HCT116 (cell line): ENCODE measurements around the gene UGP2. TPM values are rescaled to one million over a fixed set of nuclear protein-coding genes. Genes with fewer than 3 reads are reported as not detected.

Experiments
- ATAC-seq: fragments of 200-7000 bp; cut with Tn5 transposase; 2 replicates; pipeline ENCODE4 v1.9.1; 2020; ENCODE audit warnings: mild to moderate bottlenecking, moderate library complexity
- BruUV-seq: library from RNA; stranded (reverse); fragments of 400-500 nt; replicated peaks from 2 replicates; lab custom pipeline; 2021; lab: Mats Ljungman, UMichigan
- CTCF ChIA-PET: fragments of 300-600 bp; sonication (Branson Sonifier 250); formaldehyde crosslinking; loops from one replicate; lab custom pipeline; 2021; ENCODE audit warnings: antibody characterized with exemption; lab: Charles Lee
- POLR2A ChIA-PET: fragments of 300-600, 350-600 bp; sonication (Branson Sonifier 250); formaldehyde crosslinking; loops from one replicate; lab custom pipeline; 2021; ENCODE audit warnings: antibody characterized with exemption; lab: Charles Lee
- RAD21 ChIA-PET, 2 experiments: fragments of 300-600 bp; sonication (Branson Sonifier 250); formaldehyde crosslinking; loops; one replicate each; lab custom pipeline; 2023; ENCODE audit warnings: low total read pairs in 2 of 2; ENCODE audit not compliant: uncharacterized antibody in 2 of 2, unreplicated experiment in 2 of 2, low non-redundant PET in 1 of 2; lab: Charles Lee
- DNase-seq: peaks from one replicate; pipeline ENCODE4 v3.0.0-alpha.2; 2010; ENCODE audit warnings: low read depth, low spot score
- H2AFZ ChIP-seq: fragments of 200-600 bp; shearing (Covaris generic), sonication (generic); 2 replicates; pipeline ENCODE4 v1.6.1; 2017; ENCODE audit warnings: low read depth, mixed run types, mixed read lengths, antibody characterized with exemption, low read length; ENCODE audit not compliant: poor library complexity, severe bottlenecking
- H3K27ac ChIP-seq: 2 replicates; pipeline ENCODE4 v1.5.1; 2012; ENCODE audit warnings: low read depth, low read length
- H3K27me3 ChIP-seq: fragments of 200-600 bp; sonication (generic); 2 replicates; pipeline ENCODE4 v1.6.1; 2016; ENCODE audit warnings: mixed run types, low read length, mixed read lengths; ENCODE audit not compliant: insufficient read depth
- H3K36me3 ChIP-seq, 2 experiments: fragments of 200-500 bp in 1 of 2; fragments of 200-600 bp in 1 of 2; sonication (Bioruptor generic) in 1 of 2; sonication (generic) in 1 of 2; 2 replicates each; pipeline versions ENCODE4 v1.5.1 to v1.6.1; 2014 to 2016; ENCODE audit warnings: low read length in 2 of 2, inconsistent platforms in 1 of 2, mixed read lengths in 1 of 2, mixed run types in 1 of 2; ENCODE audit not compliant: insufficient read depth in 2 of 2, control insufficient read depth in 1 of 2
- H3K4me1 ChIP-seq, 2 experiments: fragments of 200-600 bp in 1 of 2; sonication (generic) in 1 of 2; 2 replicates each; pipeline versions ENCODE4 v1.5.1 to v1.6.1; 2012 to 2017; ENCODE audit warnings: low read length in 2 of 2, inconsistent platforms in 1 of 2, mild to moderate bottlenecking in 1 of 2, mixed read lengths in 1 of 2, mixed run types in 1 of 2, moderate library complexity in 1 of 2; ENCODE audit not compliant: insufficient read depth in 2 of 2, control insufficient read depth in 1 of 2
- H3K4me2 ChIP-seq: fragments of 200-600 bp; sonication (generic); 2 replicates; pipeline ENCODE4 v1.6.1; 2017; ENCODE audit warnings: mixed run types, low read length, mixed read lengths
- H3K4me3 ChIP-seq, 2 experiments: fragments of 200-600 bp in 1 of 2; sonication (generic) in 1 of 2; replicated peaks in 1 of 2; 2 replicates each; pipeline ENCODE4 v1.5.1; 2011 to 2016; ENCODE audit warnings: low read length in 2 of 2, control low read depth in 1 of 2, low read depth in 1 of 2, mild to moderate bottlenecking in 1 of 2, mixed read lengths in 1 of 2, mixed run types in 1 of 2
- H3K79me2 ChIP-seq: fragments of 200-600 bp; sonication (generic); 2 replicates; pipeline ENCODE4 v1.6.1; 2017; ENCODE audit warnings: mild to moderate bottlenecking, mixed run types, low read length, moderate library complexity, mixed read lengths; ENCODE audit not compliant: insufficient read depth
- H3K9ac ChIP-seq: fragments of 200-600 bp; sonication (generic); 2 replicates; pipeline ENCODE4 v1.6.1; 2016; ENCODE audit warnings: low read length, mixed read lengths
- H3K9me2 ChIP-seq: fragments of 200-600 bp; sonication (generic), shearing (Covaris generic); 2 replicates; pipeline ENCODE4 v1.6.1; 2017; ENCODE audit warnings: mixed run types, mild to moderate bottlenecking, moderate library complexity; ENCODE audit not compliant: insufficient read depth
- H3K9me3 ChIP-seq, 2 experiments: fragments of 200-500 bp in 1 of 2; fragments of 200-600 bp in 1 of 2; sonication (Bioruptor generic) in 1 of 2; sonication (generic) in 1 of 2; 2 replicates each; pipeline ENCODE4 v1.6.1; 2014 to 2017; ENCODE audit warnings: low read length in 2 of 2, mixed read lengths in 2 of 2, inconsistent platforms in 1 of 2, low read depth in 1 of 2, mild to moderate bottlenecking in 1 of 2, mixed run types in 1 of 2, moderate library complexity in 1 of 2; ENCODE audit not compliant: control insufficient read depth in 1 of 2, insufficient read depth in 1 of 2
- H4K20me1 ChIP-seq: fragments of 200-600 bp; sonication (generic), shearing (Covaris generic); 2 replicates; pipeline ENCODE4 v1.6.1; 2017; ENCODE audit warnings: mixed run types, mild to moderate bottlenecking, moderate library complexity; ENCODE audit not compliant: insufficient read depth
- ATF3 ChIP-seq: IDR thresholded peaks from 2 replicates; pipeline ENCODE4 v1.6.1; 2012
- CBX3 ChIP-seq: IDR thresholded peaks from 2 replicates; pipeline ENCODE4 v1.6.1; 2012; ENCODE audit warnings: low read depth
- CEBPB ChIP-seq: IDR thresholded peaks from 2 replicates; pipeline ENCODE4 v1.6.1; 2012; ENCODE audit warnings: low read depth
- CTCF ChIP-seq, 3 experiments: fragments of 200-600 bp in 1 of 3; sonication (generic) in 1 of 3; IDR thresholded peaks in 2 of 3; conservative IDR thresholded peaks in 1 of 3; 2 replicates each; pipeline ENCODE4 v1.5.1; 2012 to 2017; ENCODE audit warnings: low read depth in 2 of 3, low read length in 2 of 3, antibody characterized with exemption in 1 of 3, borderline replicate concordance in 1 of 3, control low read depth in 1 of 3, mild to moderate bottlenecking in 1 of 3, mixed read lengths in 1 of 3, mixed run types in 1 of 3, moderate library complexity in 1 of 3; ENCODE audit not compliant: insufficient read depth in 1 of 3
- EGR1 ChIP-seq: IDR thresholded peaks from 2 replicates; pipeline ENCODE4 v1.6.1; 2012; ENCODE audit warnings: low read depth
- ELF1 ChIP-seq: IDR thresholded peaks from 2 replicates; pipeline ENCODE4 v1.6.1; 2012; ENCODE audit warnings: low read depth, borderline replicate concordance
- EZH2 ChIP-seq: fragments of 200-600 bp; sonication (generic); IDR thresholded peaks from 2 replicates; pipeline ENCODE4 v1.6.1; 2017; ENCODE audit warnings: antibody characterized with exemption, mixed run types
- JUND ChIP-seq: IDR thresholded peaks from 2 replicates; pipeline ENCODE4 v1.6.1; 2012
- MAX ChIP-seq: IDR thresholded peaks from 2 replicates; pipeline ENCODE4 v1.6.1; 2012
- POLR2A ChIP-seq: IDR thresholded peaks from 2 replicates; pipeline ENCODE4 v1.7.0; 2011; ENCODE audit warnings: borderline replicate concordance; ENCODE audit not compliant: insufficient read depth, insufficient read length; ENCODE audit errors: extremely low read depth
- POLR2AphosphoS5 ChIP-seq: IDR thresholded peaks from 2 replicates; pipeline ENCODE4 v1.6.1; 2011; ENCODE audit warnings: mild to moderate bottlenecking, low read depth, low read length, moderate library complexity
- RAD21 ChIP-seq: IDR thresholded peaks from 2 replicates; pipeline ENCODE4 v1.6.1; 2012; ENCODE audit warnings: low read depth, mild to moderate bottlenecking
- REST ChIP-seq: IDR thresholded peaks from 2 replicates; pipeline ENCODE4 v1.6.1; 2012; ENCODE audit warnings: low read depth
- SIN3A ChIP-seq: IDR thresholded peaks from 2 replicates; pipeline ENCODE4 v1.6.1; 2012; ENCODE audit warnings: low read depth
- SRF ChIP-seq: IDR thresholded peaks from 2 replicates; pipeline ENCODE4 v1.6.1; 2012; ENCODE audit warnings: low read depth
- TCF7L2 ChIP-seq: IDR thresholded peaks from 2 replicates; pipeline ENCODE4 v1.7.0; 2011; ENCODE audit warnings: borderline replicate concordance, inconsistent platforms; ENCODE audit not compliant: insufficient read depth, insufficient read length; ENCODE audit errors: extremely low read depth
- YY1 ChIP-seq: IDR thresholded peaks from 2 replicates; pipeline ENCODE4 v1.6.1; 2011; ENCODE audit warnings: low read length, low read depth, moderate library complexity, mild to moderate bottlenecking; ENCODE audit not compliant: insufficient replicate concordance; ENCODE audit errors: extremely low read depth
- ZBTB33 ChIP-seq: IDR thresholded peaks from 2 replicates; pipeline ENCODE4 v1.6.1; 2011; ENCODE audit warnings: mild to moderate bottlenecking, low read length, moderate library complexity; ENCODE audit not compliant: insufficient replicate concordance; ENCODE audit errors: extremely low read depth
- ZFX ChIP-seq: fragments of 450-650 bp; IDR thresholded peaks from 2 replicates; pipeline ENCODE4 v1.6.1; 2017
- ZNF274 ChIP-seq: fragments of 200-500 bp; sonication (Bioruptor generic); IDR thresholded peaks from 2 replicates; pipeline ENCODE4 v1.6.1; 2014; ENCODE audit warnings: mild to moderate bottlenecking, low read depth, low read length, inconsistent platforms
- intact Hi-C: fragments of 100-400 bp; cut with micrococcal nuclease; formaldehyde crosslinking; loops from 2 replicates; pipeline ENCODE4 v1.10.0; 2022
- total RNA-seq: library from RNA; stranded (reverse); gene quantifications from one replicate; pipeline ENCODE4 v1.2.1, GENCODE V29; 2021; ENCODE audit not compliant: unreplicated experiment

Gene UGP2
- total RNA-seq, 1 experiment from 2014 or later = 57.1 TPM

GRCh38 chr2:63878486-63878885, 36.8 kb downstream of the UGP2 start:
- Histone ChIP-seq H2AFZ (no peak overlapping the region), H3K9me2 (no peaks in the 10 kb centered on the region), H3K9me3 (no peaks in the 10 kb centered on the region; a peak in 1 of 4 replicates), H3K36me3 (0 out of 4 replicates have a peak, but pooled peaks cover 0 to 6% of the 10 kb centered on the region in 2 experiments), H4K20me1 (no peaks in the 10 kb centered on the region), H3K4me3 (no peak overlapping the region), H3K27me3 (no peaks in the 10 kb centered on the region), H3K4me2 (no peak overlapping the region), H3K27ac (no peak overlapping the region), H3K9ac (no peak overlapping the region), H3K79me2 (no peaks in the 10 kb centered on the region), H3K4me1 (no peaks in the 10 kb centered on the region)
- ChIA-PET CTCF (interaction anchor here (0.7 to 1.0 kb wide), 2 partner anchors 17 to 180 kb away, joined by 3 read pairs; no protein-coding TSS in a partner anchor), POLR2A (no interaction called here), RAD21 (no interaction called here)
- BruUV-seq = no TSS peak
- ATAC-seq (no peak), DNase-seq (no peak)
- no peak for TF ChIP-seq SRF
- no peak for TF ChIP-seq ZBTB33
- TF ChIP-seq ZNF274 = no peak
- TF ChIP-seq MAX = no peak
- TF ChIP-seq JUND = no peak
- no peak for TF ChIP-seq CEBPB
- no peak for TF ChIP-seq POLR2A
- TF ChIP-seq CTCF (IDR thresholded peaks at IDR 0.05 in 2 of 3, conservative IDR thresholded peaks at IDR 0.05 in 1 of 3; ENCODE audit: borderline replicate concordance in 1 of 3, insufficient read depth in 1 of 3, low read depth in 2 of 3, low read length in 2 of 3) = no peak
- no peak for TF ChIP-seq ATF3
- no peak for TF ChIP-seq SIN3A
- no peak for TF ChIP-seq REST
- TF ChIP-seq YY1 = no peak
- TF ChIP-seq RAD21 = no peak
- no peak for TF ChIP-seq POLR2AphosphoS5
- no peak for TF ChIP-seq TCF7L2
- no peak for TF ChIP-seq EZH2
- no peak for TF ChIP-seq CBX3
- TF ChIP-seq ZFX = no peak
- TF ChIP-seq EGR1 = no peak
- no peak for TF ChIP-seq ELF1
- intact Hi-C loops = no loop called here
